Activated naive CD4-positive, alpha-beta T cell treated with anti-CD3 and anti-CD28 coated beads, Interleukin-2, amount 50 U/mL, for 24 hours (primary cell): ENCODE results near the gene METTL27.
"Not testable (repeated sequence)": the region's sequence is repeated elsewhere in the genome, so short reads cannot be mapped to it uniquely, and the experiment has no call there.

ENCODE experiments used
- H3K27ac Mint-ChIP-seq: one replicate; pipeline ENCODE4 v1.8.0; 2021; ENCODE audit warnings: mild to moderate bottlenecking, mixed read lengths
- H3K27me3 Mint-ChIP-seq: one replicate; pipeline ENCODE4 v1.8.0; 2021; ENCODE audit warnings: mixed read lengths
- H3K36me3 Mint-ChIP-seq: one replicate; pipeline ENCODE4 v1.8.0; 2021; ENCODE audit warnings: mixed read lengths
- H3K4me1 Mint-ChIP-seq: one replicate; pipeline ENCODE4 v1.8.0; 2021; ENCODE audit warnings: mixed read lengths
- H3K4me3 Mint-ChIP-seq: one replicate; pipeline ENCODE4 v1.8.0; 2021; ENCODE audit warnings: mild to moderate bottlenecking, mixed read lengths
- H3K9me3 Mint-ChIP-seq: one replicate; pipeline ENCODE4 v1.8.0; 2021; ENCODE audit warnings: mixed read lengths

The METTL27 gene

GRCh38 chr7:73822319-73823173, 19.8 kb downstream of the METTL27 start:
- no peaks in the 10 kb centered on the region for H3K9me3 Mint-ChIP-seq
- H3K4me1 Mint-ChIP-seq: peaks cover 11% of the 10 kb centered on the region
- no peaks in the 10 kb centered on the region for H3K36me3 Mint-ChIP-seq
- peaks cover 2% of the 10 kb centered on the region for H3K27me3 Mint-ChIP-seq
- no peak overlapping the region for H3K27ac Mint-ChIP-seq
- no peak overlapping the region for H3K4me3 Mint-ChIP-seq

GRCh38 chr7:73821597-73822285, 20.6 kb downstream of the METTL27 start:
- H3K9me3 Mint-ChIP-seq, H3K4me3 Mint-ChIP-seq, H3K27me3 Mint-ChIP-seq, H3K36me3 Mint-ChIP-seq, H3K27ac Mint-ChIP-seq, H3K4me1 Mint-ChIP-seq: not testable (repeated sequence)

GRCh38 chr7:73820013-73820412, 22.3 kb downstream of the METTL27 start:
- Mint-ChIP-seq H3K4me1 (no peaks in the 10 kb centered on the region), H3K36me3 (no peaks in the 10 kb centered on the region), H3K4me3 (no peak overlapping the region), H3K27me3 (peaks cover 5% of the 10 kb centered on the region), H3K9me3 (no peaks in the 10 kb centered on the region), H3K27ac (no peak overlapping the region)

GRCh38 chr7:73817121-73817520, 25.2 kb downstream of the METTL27 start:
- H3K9me3 Mint-ChIP-seq: no peaks in the 10 kb centered on the region
- H3K4me3 Mint-ChIP-seq: no peak overlapping the region
- no peak overlapping the region for H3K27ac Mint-ChIP-seq
- peaks cover 7% of the 10 kb centered on the region for H3K27me3 Mint-ChIP-seq
- H3K36me3 Mint-ChIP-seq: peaks cover 4% of the 10 kb centered on the region
- H3K4me1 Mint-ChIP-seq: no peaks in the 10 kb centered on the region

GRCh38 chr7:73815436-73815835, 26.9 kb downstream of the METTL27 start:
- Mint-ChIP-seq H3K27me3 (peaks cover 9% of the 10 kb centered on the region), H3K27ac (no peak overlapping the region), H3K4me3 (no peak overlapping the region), H3K36me3 (peaks cover 4% of the 10 kb centered on the region), H3K9me3 (no peaks in the 10 kb centered on the region), H3K4me1 (no peaks in the 10 kb centered on the region)

GRCh38 chr7:73812996-73813395, 29.3 kb downstream of the METTL27 start:
- Mint-ChIP-seq H3K4me3 (no peak overlapping the region), H3K9me3 (no peaks in the 10 kb centered on the region), H3K27me3 (peaks cover 9% of the 10 kb centered on the region), H3K36me3 (peaks cover 4% of the 10 kb centered on the region), H3K27ac (no peak overlapping the region), H3K4me1 (no peaks in the 10 kb centered on the region)

GRCh38 chr7:73811760-73812168, 30.6 kb downstream of the METTL27 start:
- H3K4me1 Mint-ChIP-seq: no peaks in the 10 kb centered on the region
- peaks cover 4% of the 10 kb centered on the region for H3K36me3 Mint-ChIP-seq
- no peak overlapping the region for H3K27ac Mint-ChIP-seq
- H3K27me3 Mint-ChIP-seq: peaks cover 9% of the 10 kb centered on the region
- no peak overlapping the region for H3K4me3 Mint-ChIP-seq
- H3K9me3 Mint-ChIP-seq: no peaks in the 10 kb centered on the region

- Mint-ChIP-seq H3K4me3 (no peak overlapping the region), H3K36me3 (peaks cover 4% of the 10 kb centered on the region), H3K9me3 (no peaks in the 10 kb centered on the region), H3K27me3 (peaks cover 7% of the 10 kb centered on the region), H3K27ac (no peak overlapping the region), H3K4me1 (no peaks in the 10 kb centered on the region)
Measured at GRCh38 chr7:73810998-73811360, 31.3 kb downstream of the METTL27 start.

- no peak overlapping the region for H3K27ac Mint-ChIP-seq
- no peak overlapping the region for H3K4me3 Mint-ChIP-seq
- peaks cover 4% of the 10 kb centered on the region for H3K36me3 Mint-ChIP-seq
Measured at GRCh38 chr7:73809467-73809951, 32.8 kb downstream of the METTL27 start.

GRCh38 chr7:73802459-73802858, 39.9 kb downstream of the METTL27 start:
- H3K36me3 Mint-ChIP-seq: no peaks in the 10 kb centered on the region
- H3K4me1 Mint-ChIP-seq: no peaks in the 10 kb centered on the region
- no peak overlapping the region for H3K27ac Mint-ChIP-seq
- no peaks in the 10 kb centered on the region for H3K9me3 Mint-ChIP-seq
- H3K27me3 Mint-ChIP-seq: peaks cover 3% of the 10 kb centered on the region
- no peak overlapping the region for H3K4me3 Mint-ChIP-seq

More at GRCh38 chr7:73809467-73809951, 32.8 kb downstream of the METTL27 start:
- no peaks in the 10 kb centered on the region for H3K9me3 Mint-ChIP-seq
- H3K4me1 Mint-ChIP-seq: no peaks in the 10 kb centered on the region
- peaks cover 4% of the 10 kb centered on the region for H3K27me3 Mint-ChIP-seq

- Mint-ChIP-seq H3K27me3 (peaks cover 3% of the 10 kb centered on the region), H3K36me3 (no peaks in the 10 kb centered on the region), H3K4me3 (no peak overlapping the region), H3K9me3 (no peaks in the 10 kb centered on the region), H3K4me1 (no peaks in the 10 kb centered on the region), H3K27ac (no peak overlapping the region)
Measured at GRCh38 chr7:73801577-73801976, 40.7 kb downstream of the METTL27 start.

- H3K36me3 Mint-ChIP-seq: no peaks in the 10 kb centered on the region
- H3K9me3 Mint-ChIP-seq: no peaks in the 10 kb centered on the region
- H3K4me1 Mint-ChIP-seq: no peaks in the 10 kb centered on the region
- peaks cover 3% of the 10 kb centered on the region for H3K27me3 Mint-ChIP-seq
- H3K27ac Mint-ChIP-seq: no peak overlapping the region
- H3K4me3 Mint-ChIP-seq: no peak overlapping the region
Measured at GRCh38 chr7:73799282-73800141, 42.8 kb downstream of the METTL27 start.

GRCh38 chr7:73797176-73797575, 45.1 kb downstream of the METTL27 start:
- H3K4me3 Mint-ChIP-seq, H3K9me3 Mint-ChIP-seq, H3K27me3 Mint-ChIP-seq, H3K36me3 Mint-ChIP-seq, H3K4me1 Mint-ChIP-seq, H3K27ac Mint-ChIP-seq: not testable (repeated sequence)

GRCh38 chr7:73796656-73797055, 45.7 kb downstream of the METTL27 start:
- not testable (repeated sequence) for H3K36me3 Mint-ChIP-seq, H3K9me3 Mint-ChIP-seq, H3K4me3 Mint-ChIP-seq, H3K27me3 Mint-ChIP-seq, H3K4me1 Mint-ChIP-seq, H3K27ac Mint-ChIP-seq

- not testable (repeated sequence) for H3K4me3 Mint-ChIP-seq, H3K36me3 Mint-ChIP-seq, H3K27me3 Mint-ChIP-seq, H3K4me1 Mint-ChIP-seq, H3K9me3 Mint-ChIP-seq, H3K27ac Mint-ChIP-seq
Measured at GRCh38 chr7:73795188-73795587, 47.1 kb downstream of the METTL27 start.
